SK-MEL-5 (cell line): ENCODE data around the gene SLC16A5. TPM values are rescaled to one million over a fixed set of nuclear protein-coding genes. Genes with fewer than 3 reads are reported as not detected.
"Not testable (repeated sequence)": the region's sequence is repeated elsewhere in the genome, so short reads cannot be mapped to it uniquely, and the experiment has no call there.

Source experiments
- DNase-seq: peaks from one replicate; pipeline ENCODE4 v3.0.0-alpha.2; 2016; ENCODE audit warnings: low read depth, low spot score
- in situ Hi-C: cut with HindIII; loops from 2 replicates; pipeline ENCODE4 v1.10.0; 2016; ENCODE audit warnings: low sequenced_read_pairs, high pct_unique_total_duplicates, low pct_unique_long_range_greater_than_20kb
- total RNA-seq: library from RNA; depleted of rRNA; stranded (reverse); fragments of >200 nt; shearing (Covaris generic); gene quantifications from 2 replicates; pipeline ENCODE4 v1.2.3, GENCODE V29; 2014

SLC16A5 gene
- total RNA-seq, 1 experiment from 2014 or later = not detected

GRCh38 chr17:75124041-75124818 is 36.5 kb downstream of the SLC16A5 start:
- DNase-seq = no peak
- in situ Hi-C loops = no loop called here

GRCh38 chr17:75124819-75125162 is 37.0 kb downstream of the SLC16A5 start:
- DNase-seq = no peak
- in situ Hi-C loops = no loop called here

- in situ Hi-C loops = no loop called here
- no peak for DNase-seq
These were observed 38.2 kb downstream of the SLC16A5 start for GRCh38 chr17:75125984-75126383.

GRCh38 chr17:75126954-75127353 is 39.2 kb downstream of the SLC16A5 start:
- no peak for DNase-seq
- in situ Hi-C loops = no loop called here

GRCh38 chr17:75127936-75128335 is 40.2 kb downstream of the SLC16A5 start:
- DNase-seq, in situ Hi-C loops: not testable (repeated sequence)

GRCh38 chr17:75128694-75129505 is 41.1 kb downstream of the SLC16A5 start:
- in situ Hi-C loops = no loop called here
- DNase-seq = no peak

GRCh38 chr17:75129576-75129975 is 41.8 kb downstream of the SLC16A5 start:
- DNase-seq = no peak
- in situ Hi-C loops = no loop called here

GRCh38 chr17:75130059-75130631 is 42.4 kb downstream of the SLC16A5 start:
- DNase-seq = no peak
- in situ Hi-C loops = no loop called here

- in situ Hi-C loops = no loop called here
- DNase-seq = peak; percentile 81
These were observed 43.0 kb downstream of the SLC16A5 start for GRCh38 chr17:75130632-75131277.

GRCh38 chr17:75131278-75132017 is 43.7 kb downstream of the SLC16A5 start, which contains the start of gene NT5C:
NT5C (minus strand) TSS chr17:75131742; CDS start chr17:75131707, 35 bp downstream.
- peak; percentile 77 for DNase-seq
- in situ Hi-C loops = no loop called here

- DNase-seq, in situ Hi-C loops: not testable (repeated sequence)
These were observed 44.6 kb downstream of the SLC16A5 start for GRCh38 chr17:75132018-75133000.

GRCh38 chr17:75133001-75133400 is 45.2 kb downstream of the SLC16A5 start:
- in situ Hi-C loops = no loop called here

GRCh38 chr17:75133607-75134347 is 46.0 kb downstream of the SLC16A5 start:
- in situ Hi-C loops, DNase-seq: not testable (repeated sequence)

More at GRCh38 chr17:75133001-75133400, 45.2 kb downstream of the SLC16A5 start:
- DNase-seq = no peak

- no peak for DNase-seq
- in situ Hi-C loops = no loop called here
These were observed 47.7 kb downstream of the SLC16A5 start for GRCh38 chr17:75135452-75135851.

- in situ Hi-C loops = no loop called here
- DNase-seq = no peak
These were observed 48.2 kb downstream of the SLC16A5 start for GRCh38 chr17:75135946-75136345.

- in situ Hi-C loops, DNase-seq: not testable (repeated sequence)
These were observed 50.0 kb downstream of the SLC16A5 start for GRCh38 chr17:75137762-75138161.
